ENCODE results near the gene TIAM2.

Gene TIAM2

GRCh38 chr6:155066361-155066760 lies 71.2 kb downstream of the TIAM2 start:
- TF ChIP-seq POLR2AphosphoS5 (IDR thresholded peaks at IDR 0.05; ENCODE audit: low read depth) (no peak), CTCF (IDR thresholded peaks at IDR 0.05; ENCODE audit: insufficient read depth, low read length) (no peak), SPI1 (IDR thresholded peaks at IDR 0.05; ENCODE audit: borderline replicate concordance, low read depth) (no peak), GABPA (IDR thresholded peaks at IDR 0.05; ENCODE audit: low read depth) (no peak), REST (IDR thresholded peaks at IDR 0.05; ENCODE audit: insufficient replicate concordance, low read depth) (no peak)
- H3K27me3 ChIP-seq (ENCODE audit: insufficient read depth, poor library complexity, severe bottlenecking) = no peaks in the 10 kb centered on the region
- H3K4me3 ChIP-seq (replicated peaks; ENCODE audit: insufficient read depth, low read length) = no peak overlapping the region
- no peak for DNase-seq (ENCODE audit: low read depth in 1 of 2, low spot score in 1 of 2)
- no peak overlapping the region for H3K27ac ChIP-seq (replicated peaks)

GRCh38 chr6:155066921-155067680 lies 72.0 kb downstream of the TIAM2 start:
- Histone ChIP-seq H3K27ac (replicated peaks) (no peak overlapping the region), H3K27me3 (ENCODE audit: insufficient read depth, poor library complexity, severe bottlenecking) (no peaks in the 10 kb centered on the region), H3K4me3 (replicated peaks; ENCODE audit: insufficient read depth, low read length) (no peak overlapping the region)
- no peak for DNase-seq (ENCODE audit: low read depth in 1 of 2, low spot score in 1 of 2)
- TF ChIP-seq REST (IDR thresholded peaks at IDR 0.05; ENCODE audit: insufficient replicate concordance, low read depth) = no peak
- TF ChIP-seq SPI1 (IDR thresholded peaks at IDR 0.05; ENCODE audit: borderline replicate concordance, low read depth) = no peak
- TF ChIP-seq CTCF (IDR thresholded peaks at IDR 0.05; ENCODE audit: insufficient read depth, low read length) = no peak
- no peak for TF ChIP-seq POLR2AphosphoS5 (IDR thresholded peaks at IDR 0.05; ENCODE audit: low read depth)
- no peak for TF ChIP-seq GABPA (IDR thresholded peaks at IDR 0.05; ENCODE audit: low read depth)

DNA sequence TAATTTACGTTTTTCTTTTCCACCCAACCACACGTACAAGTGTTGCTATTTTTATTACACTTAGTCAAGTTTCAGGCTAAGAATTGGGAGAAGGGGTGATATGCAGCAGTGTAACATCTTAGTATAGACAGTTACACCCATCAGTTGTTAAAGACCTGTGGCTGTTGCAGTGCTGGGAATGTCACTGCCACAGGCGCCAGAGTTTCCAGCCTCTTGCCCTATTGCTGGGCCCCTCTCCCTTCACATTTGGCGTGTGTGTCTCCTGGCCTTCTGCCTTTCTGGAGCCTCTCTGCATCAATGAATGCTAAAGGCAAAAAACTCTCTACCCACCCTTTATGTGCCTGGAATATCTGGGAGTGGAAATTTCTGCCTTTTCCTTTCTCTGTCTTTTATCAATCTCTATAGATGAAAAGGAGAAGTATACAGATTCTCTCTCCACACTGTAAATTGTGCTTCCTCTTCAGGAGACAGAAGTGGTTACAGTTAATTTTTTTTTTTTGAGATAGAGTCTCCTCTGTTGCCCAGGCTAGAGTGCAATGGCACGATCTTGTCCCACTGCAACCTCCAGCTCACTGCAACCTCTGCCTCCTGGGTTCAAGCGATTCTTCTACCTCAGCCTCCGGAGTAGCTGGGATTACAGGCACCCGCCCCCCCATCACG lies 73.0 kb downstream of the TIAM2 start:
- DNase-seq (ENCODE audit: low read depth in 1 of 2, low spot score in 1 of 2) = peak in 1 of 2 experiments; percentile 7
- Histone ChIP-seq H3K4me3 (replicated peaks; ENCODE audit: insufficient read depth, low read length) (no peak overlapping the region), H3K27ac (replicated peaks) (no peak overlapping the region), H3K27me3 (ENCODE audit: insufficient read depth, poor library complexity, severe bottlenecking) (no peaks in the 10 kb centered on the region)
- peak; percentile 30; the same call in 1 of the 2 replicates for TF ChIP-seq SPI1 (IDR thresholded peaks at IDR 0.05; ENCODE audit: borderline replicate concordance, low read depth)
- no peak for TF ChIP-seq POLR2AphosphoS5 (IDR thresholded peaks at IDR 0.05; ENCODE audit: low read depth)

DNA sequence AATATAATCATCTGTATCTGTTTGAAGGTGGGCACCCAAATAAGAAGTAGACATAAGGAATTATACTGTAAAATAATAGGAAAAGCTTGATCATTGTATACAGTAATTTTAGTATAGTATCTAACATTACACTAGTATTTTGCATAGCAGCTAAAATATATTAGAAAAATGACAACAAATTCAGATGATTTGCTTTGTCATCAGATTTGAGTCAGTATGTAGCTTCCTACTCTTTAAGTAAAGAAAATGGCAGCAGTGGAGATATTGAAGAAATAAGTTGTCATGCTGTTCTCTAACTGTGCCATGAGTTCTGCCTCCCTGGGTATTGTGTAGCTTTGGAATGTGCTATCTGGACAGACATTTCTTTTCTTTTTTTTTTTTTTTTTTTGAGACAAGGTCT lies 74.4 kb downstream of the TIAM2 start:
- H3K27me3 ChIP-seq (ENCODE audit: insufficient read depth, poor library complexity, severe bottlenecking) = no peaks in the 10 kb centered on the region
- no peak overlapping the region for H3K4me3 ChIP-seq (replicated peaks; ENCODE audit: insufficient read depth, low read length)
- TF ChIP-seq SPI1 (IDR thresholded peaks at IDR 0.05; ENCODE audit: borderline replicate concordance, low read depth) (no peak), POLR2AphosphoS5 (IDR thresholded peaks at IDR 0.05; ENCODE audit: low read depth) (no peak), GABPA (IDR thresholded peaks at IDR 0.05; ENCODE audit: low read depth) (no peak), CTCF (IDR thresholded peaks at IDR 0.05; ENCODE audit: insufficient read depth, low read length) (no peak), REST (IDR thresholded peaks at IDR 0.05; ENCODE audit: insufficient replicate concordance, low read depth) (no peak)
- no peak for DNase-seq (ENCODE audit: low read depth in 1 of 2, low spot score in 1 of 2)
- H3K27ac ChIP-seq (replicated peaks) = no peak overlapping the region
